Gastrocnemius medialis (tissue), 4 donors: Measurements from ENCODE around the gene IQCC. TPM values are rescaled to one million over a fixed set of nuclear protein-coding genes. Genes with fewer than 3 reads are reported as not detected.
"Not testable (repeated sequence)": the region's sequence is repeated elsewhere in the genome, so short reads cannot be mapped to it uniquely, and the experiment has no call there.

Source experiments
- ATAC-seq, 2 donors: fragments of 150-250 bp; one replicate each; pipeline ENCODE4 v1.9.1; 2016
- DNase-seq, 2 donors: peaks; one replicate each; pipeline ENCODE4 v3.0.0-alpha.2; 2019
- H3K27ac ChIP-seq, 4 donors: fragments of 200-600 bp; sonication (generic); 1 replicate in 1 of 4; 2 replicates in 3 of 4; pipeline ENCODE4 v1.5.1; 2016 to 2018; ENCODE audit warnings: mild to moderate bottlenecking in 2 of 4, moderate library complexity in 1 of 4
- H3K27me3 ChIP-seq, 3 donors: fragments of 200-600 bp; sonication (generic) in 2 of 3; 1 replicate in 1 of 3; 2 replicates in 2 of 3; pipeline versions ENCODE4 v1.5.1 to v1.6.0; 2016 to 2019; ENCODE audit warnings: mild to moderate bottlenecking in 1 of 3, moderate library complexity in 1 of 3
- H3K36me3 ChIP-seq, 2 donors: fragments of 200-600 bp; sonication (generic) in 1 of 2; one replicate each; pipeline ENCODE4 v1.5.1; 2017 to 2018
- H3K4me1 ChIP-seq, 2 donors: fragments of 200-600 bp; sonication (generic) in 1 of 2; one replicate each; pipeline ENCODE4 v1.5.1; 2016 to 2017; ENCODE audit warnings: mild to moderate bottlenecking in 2 of 2
- H3K4me3 ChIP-seq, 4 donors: fragments of 200-600 bp; sonication (generic) in 3 of 4; 1 replicate in 1 of 4; 2 replicates in 3 of 4; pipeline ENCODE4 v1.5.1; 2016 to 2019; ENCODE audit warnings: mild to moderate bottlenecking in 2 of 4
- H3K9me3 ChIP-seq, 3 donors: fragments of 200-600 bp; sonication (generic) in 2 of 3; 1 replicate in 1 of 3; 2 replicates in 2 of 3; pipeline ENCODE4 v1.5.1; 2016 to 2019
- POLR2A ChIP-seq, 2 donors: fragments of 450-650 bp; IDR thresholded peaks; one replicate each; pipeline ENCODE4 v1.6.1; 2017; ENCODE audit warnings: antibody characterized with exemption in 2 of 2, mild to moderate bottlenecking in 2 of 2, moderate library complexity in 2 of 2
- in situ Hi-C, 4 donors: fragments of 200-750 bp; cut with MboI; loops; one replicate each; pipeline versions ENCODE4 v1.15.0 to v1.8.0; 2017; ENCODE audit warnings: low sequenced_read_pairs in 4 of 4
- intact Hi-C: fragments of 100-400 bp; cut with DNase I; formaldehyde crosslinking; loops from one replicate; pipeline ENCODE4 v1.15.1; 2023; ENCODE audit warnings: low total_unique reads
- total RNA-seq, 4 donors: library from RNA; depleted of rRNA; stranded (reverse); fragments of >200 nt; gene quantifications; one replicate each; pipeline versions ENCODE4 v1.1.0 to v1.2.3, GENCODE V29; 2016
- TF ChIP-seq, protein P1 (sequence below), 5 experiments: fragments of 450-650 bp in 3 of 5; fragments of 200-600 bp in 2 of 5; sonication (generic) in 2 of 5; IDR thresholded peaks in 4 of 5; conservative IDR thresholded peaks in 1 of 5; 1 replicate in 4 of 5; 2 replicates in 1 of 5; pipeline ENCODE4 v1.5.1; 2016 to 2019; ENCODE audit warnings: antibody characterized with exemption in 5 of 5, mild to moderate bottlenecking in 3 of 5, moderate library complexity in 3 of 5

IQCC gene
- under 1 TPM; 0.49 to 0.93 (median 0.83) TPM for total RNA-seq

DNA sequence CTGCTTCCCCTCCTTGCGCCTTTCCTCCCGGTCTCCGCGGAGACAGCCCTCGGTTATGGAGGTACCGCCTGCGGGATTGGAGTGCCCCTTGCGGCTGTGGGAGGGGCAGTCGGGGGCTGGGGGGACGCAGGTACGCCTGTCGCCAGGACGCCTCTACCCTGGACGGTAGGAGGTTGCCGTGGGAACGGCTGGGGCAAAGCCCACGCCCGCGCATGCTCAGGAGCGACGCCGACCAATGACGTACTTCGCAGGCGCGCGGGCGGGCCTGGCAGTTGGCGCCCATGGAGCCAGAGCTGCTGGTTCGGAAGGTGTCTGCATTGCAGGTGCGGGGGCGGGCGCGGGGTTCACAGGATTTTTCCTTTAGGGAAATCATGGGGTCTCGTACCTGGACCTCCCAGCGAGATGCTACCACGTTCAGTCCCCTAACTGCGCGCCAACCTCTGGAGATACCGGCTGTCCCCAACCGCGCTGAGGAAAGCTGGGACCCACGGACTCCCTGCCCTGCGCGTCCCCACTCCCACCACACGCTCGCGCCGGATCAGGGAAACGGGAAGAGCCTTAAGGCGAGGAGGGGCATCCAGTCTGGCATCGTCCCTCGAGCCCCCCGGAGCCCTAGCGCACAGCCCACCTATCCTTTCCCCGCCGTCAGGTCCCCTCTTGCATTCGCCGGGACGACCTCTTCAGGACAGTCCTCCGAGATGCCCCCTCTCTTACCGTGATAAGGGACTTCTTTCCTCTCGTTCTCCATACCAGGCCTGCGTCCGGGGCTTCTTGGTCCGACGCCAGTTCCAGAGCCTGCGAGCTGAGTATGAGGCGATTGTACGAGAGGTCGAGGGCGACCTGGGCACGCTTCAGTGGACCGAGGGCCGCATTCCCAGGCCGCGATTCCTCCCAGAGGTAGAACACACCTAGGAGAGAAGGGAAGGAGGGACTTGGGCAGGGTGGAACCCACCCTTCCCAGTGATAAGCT lies at the start of gene IQCC:
TSS of gene IQCC (plus strand) at position 271 of the 970 bp plus-strand sequence. CDS start at position 282, 11 bp downstream.
- Histone ChIP-seq H3K27me3 (no peaks in the 10 kb centered on the region), H3K27ac (peak within 1 kb of the TSS; percentile 60 to 74 (median 72)), H3K4me1 (peaks cover 30 to 34% of the 10 kb centered on the region in 2 donors), H3K4me3 (peak within 1 kb of the TSS; percentile 61 to 76 (median 73)), H3K9me3 (no peaks in the 10 kb centered on the region), H3K36me3 (no peaks in the 10 kb centered on the region)
- in situ Hi-C loops = no loop called here
- DNase-seq = peak; percentile 72 to 76
- peak; percentile 64 to 75 for ATAC-seq
- TF ChIP-seq, protein P1, sequence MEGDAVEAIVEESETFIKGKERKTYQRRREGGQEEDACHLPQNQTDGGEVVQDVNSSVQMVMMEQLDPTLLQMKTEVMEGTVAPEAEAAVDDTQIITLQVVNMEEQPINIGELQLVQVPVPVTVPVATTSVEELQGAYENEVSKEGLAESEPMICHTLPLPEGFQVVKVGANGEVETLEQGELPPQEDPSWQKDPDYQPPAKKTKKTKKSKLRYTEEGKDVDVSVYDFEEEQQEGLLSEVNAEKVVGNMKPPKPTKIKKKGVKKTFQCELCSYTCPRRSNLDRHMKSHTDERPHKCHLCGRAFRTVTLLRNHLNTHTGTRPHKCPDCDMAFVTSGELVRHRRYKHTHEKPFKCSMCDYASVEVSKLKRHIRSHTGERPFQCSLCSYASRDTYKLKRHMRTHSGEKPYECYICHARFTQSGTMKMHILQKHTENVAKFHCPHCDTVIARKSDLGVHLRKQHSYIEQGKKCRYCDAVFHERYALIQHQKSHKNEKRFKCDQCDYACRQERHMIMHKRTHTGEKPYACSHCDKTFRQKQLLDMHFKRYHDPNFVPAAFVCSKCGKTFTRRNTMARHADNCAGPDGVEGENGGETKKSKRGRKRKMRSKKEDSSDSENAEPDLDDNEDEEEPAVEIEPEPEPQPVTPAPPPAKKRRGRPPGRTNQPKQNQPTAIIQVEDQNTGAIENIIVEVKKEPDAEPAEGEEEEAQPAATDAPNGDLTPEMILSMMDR (IDR thresholded peaks at IDR 0.05 in 4 of 5, conservative IDR thresholded peaks at IDR 0.05 in 1 of 5) = no peak
- TF ChIP-seq POLR2A (IDR thresholded peaks at IDR 0.05) = peak; percentile 41 to 44
- intact Hi-C loops = loop anchor here (10.0 kb wide), 1 partner anchor 271 kb away; the partner anchor contains the start of gene PTP4A2

DNA sequence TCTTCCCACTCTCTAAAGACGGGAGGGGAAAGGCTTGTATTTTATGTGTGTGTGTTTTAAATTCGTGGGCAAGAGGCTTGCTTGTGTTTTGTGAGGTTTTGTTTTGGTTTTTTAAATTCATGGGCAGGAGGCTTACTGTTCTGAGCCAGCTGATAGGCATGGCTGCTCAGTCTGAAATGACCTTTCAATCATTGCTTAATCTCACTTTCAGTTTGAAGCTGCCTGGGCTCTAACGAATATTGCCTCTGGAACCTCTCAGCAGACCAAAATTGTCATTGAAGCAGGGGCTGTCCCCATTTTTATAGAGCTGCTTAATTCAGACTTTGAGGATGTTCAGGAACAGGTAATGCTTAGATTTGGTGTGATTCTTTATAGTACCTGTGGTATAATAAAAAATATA lies 46.3 kb upstream of the IQCC start:
- Histone ChIP-seq H3K36me3 (peaks cover 18 to 82% of the 10 kb centered on the region in 2 donors), H3K9me3 (no peaks in the 10 kb centered on the region), H3K4me1 (no peaks in the 10 kb centered on the region), H3K27ac (no peak overlapping the region), H3K27me3 (no peaks in the 10 kb centered on the region), H3K4me3 (no peak overlapping the region)
- in situ Hi-C loops (no loop called here), intact Hi-C loops (no loop called here)
- ATAC-seq = no peak
- TF ChIP-seq, protein P1 (IDR thresholded peaks at IDR 0.05 in 4 of 5, conservative IDR thresholded peaks at IDR 0.05 in 1 of 5) = no peak
- TF ChIP-seq POLR2A (IDR thresholded peaks at IDR 0.05) = no peak
- DNase-seq = no peak

DNA sequence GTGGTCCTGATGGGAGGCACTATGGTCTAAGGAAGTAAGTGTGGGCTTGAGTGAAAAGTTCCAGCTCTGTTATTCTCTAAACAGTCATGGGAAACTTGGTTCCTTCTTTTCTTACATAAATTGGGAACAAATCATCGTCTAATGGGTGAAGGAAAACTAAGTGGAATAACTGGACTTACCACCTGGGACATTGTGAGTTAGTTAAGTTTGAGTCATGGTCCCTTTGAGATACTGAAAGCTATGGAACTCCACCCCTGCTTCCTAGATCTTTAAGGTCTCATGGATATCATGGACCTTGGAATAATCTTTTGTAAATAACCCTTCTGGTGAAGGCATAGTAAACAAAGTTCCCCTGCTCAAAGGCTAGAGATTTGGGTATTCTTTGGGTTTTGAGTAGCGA lies 42.1 kb upstream of the IQCC start:
- ATAC-seq (no peak), DNase-seq (no peak)
- in situ Hi-C loops (no loop called here), intact Hi-C loops (no loop called here)
- Histone ChIP-seq H3K36me3 (peaks cover 7 to 86% of the 10 kb centered on the region in 2 donors), H3K9me3 (no peaks in the 10 kb centered on the region), H3K4me3 (no peak overlapping the region), H3K27ac (no peak overlapping the region), H3K4me1 (peaks cover 0 to 10% of the 10 kb centered on the region in 2 donors), H3K27me3 (no peaks in the 10 kb centered on the region)
- no peak for TF ChIP-seq POLR2A (IDR thresholded peaks at IDR 0.05)
- TF ChIP-seq, protein P1 (IDR thresholded peaks at IDR 0.05 in 4 of 5, conservative IDR thresholded peaks at IDR 0.05 in 1 of 5) = no peak

DNA sequence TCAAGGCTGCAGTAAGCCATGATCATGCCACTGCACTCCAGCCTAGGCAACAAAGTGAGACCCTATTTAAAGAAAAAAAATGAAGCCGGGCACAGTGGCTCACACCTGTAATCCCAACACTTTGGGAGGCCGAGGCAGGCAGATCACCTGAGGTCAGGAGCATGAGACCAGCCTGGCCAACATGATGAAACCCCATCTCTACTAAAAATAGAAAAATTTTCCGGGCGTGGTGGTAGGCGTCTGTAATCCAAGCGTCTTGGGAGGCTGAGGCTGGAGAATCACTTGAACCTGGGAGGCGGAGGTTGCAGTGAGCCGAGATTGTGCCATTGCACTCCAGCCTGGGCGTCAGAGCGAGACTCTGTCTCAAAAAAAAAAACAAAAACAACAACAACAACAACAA lies 39.8 kb upstream of the IQCC start:
- H3K9me3 ChIP-seq, in situ Hi-C loops, H3K4me3 ChIP-seq, H3K27me3 ChIP-seq, H3K4me1 ChIP-seq, intact Hi-C loops: not testable (repeated sequence)
- peak in 1 of 2 donors; percentile 75 for ATAC-seq
- peak in 1 of 2 donors; percentile 61 for DNase-seq
- H3K36me3 ChIP-seq = peaks cover 4 to 83% of the 10 kb centered on the region in 2 donors
- H3K27ac ChIP-seq = peak overlapping the region in 3 of 4 donors; percentile 27 to 77 (median 65)

DNA sequence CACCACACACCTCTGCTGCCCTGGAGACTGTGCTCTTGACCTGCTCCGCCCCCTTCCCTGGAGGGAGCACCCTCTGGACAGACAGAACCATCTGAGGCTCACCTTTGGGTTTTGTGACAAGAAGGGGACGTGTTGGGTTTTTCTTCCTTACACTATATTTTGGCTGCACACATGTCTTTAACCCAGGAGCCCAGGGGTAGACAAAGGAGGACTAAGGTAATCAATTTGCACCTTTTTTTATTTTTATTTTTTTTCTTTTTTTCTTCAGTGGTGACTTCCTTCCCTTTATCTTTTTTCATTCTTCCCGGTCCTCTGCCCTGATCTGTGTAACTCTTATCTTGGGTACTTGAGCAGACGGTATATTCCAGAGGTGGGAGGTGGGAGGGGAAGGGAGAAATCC lies 34.5 kb upstream of the IQCC start:
- TF ChIP-seq, protein P1 (IDR thresholded peaks at IDR 0.05 in 4 of 5, conservative IDR thresholded peaks at IDR 0.05 in 1 of 5) = no peak
- TF ChIP-seq POLR2A (IDR thresholded peaks at IDR 0.05) = no peak
- ATAC-seq (no peak), DNase-seq (no peak)
- no peaks in the 10 kb centered on the region for H3K9me3 ChIP-seq
- H3K27me3 ChIP-seq = no peaks in the 10 kb centered on the region
- in situ Hi-C loops = no loop called here
- intact Hi-C loops = no loop called here
- no peak overlapping the region for H3K4me3 ChIP-seq
- peaks cover 0 to under 1% of the 10 kb centered on the region in 2 donors for H3K4me1 ChIP-seq
- no peak overlapping the region for H3K27ac ChIP-seq
- peaks cover 0 to 78% of the 10 kb centered on the region in 2 donors for H3K36me3 ChIP-seq
